OCI-LY7 (cell line): ENCODE results near the gene OGDH. TPM values are rescaled to one million over a fixed set of nuclear protein-coding genes. Genes with fewer than 3 reads are reported as not detected.
A peak's percentile ranks its signal among the peaks of the same experiment; 100 is the strongest.

Experiments
- BruUV-seq: library from RNA; stranded (reverse); fragments of 400-500 nt; replicated peaks from 2 replicates; lab custom pipeline; 2021; lab: Mats Ljungman, UMichigan
- CTCF ChIA-PET: fragments of 300-600 bp; sonication (Branson Sonifier 250); formaldehyde crosslinking; loops from one replicate; lab custom pipeline; 2022; ENCODE audit warnings: antibody characterized with exemption; ENCODE audit not compliant: unreplicated experiment; lab: Charles Lee
- POLR2A ChIA-PET: fragments of 300-600 bp; sonication (Branson Sonifier 250); formaldehyde crosslinking; loops from one replicate; lab custom pipeline; 2022; ENCODE audit warnings: antibody characterized with exemption; lab: Charles Lee
- DNase-seq: peaks from one replicate; pipeline ENCODE4 v3.0.0-alpha.2; 2015; ENCODE audit warnings: low spot score
- H2AFZ ChIP-seq: fragments of 200-600 bp; sonication (generic), shearing (Covaris generic); 2 replicates; pipeline ENCODE4 v1.6.1; 2014; ENCODE audit warnings: mild to moderate bottlenecking, antibody characterized with exemption, low read length, moderate library complexity
- H3K27ac ChIP-seq: fragments of 200-600 bp; sonication (generic); 2 replicates; pipeline ENCODE4 v1.5.1; 2014; ENCODE audit warnings: mixed run types, low read depth, mild to moderate bottlenecking, moderate library complexity, low read length, inconsistent platforms; ENCODE audit not compliant: poor library complexity, severe bottlenecking
- H3K36me3 ChIP-seq: fragments of 200-600 bp; sonication (generic); 2 replicates; pipeline ENCODE4 v1.6.1; 2014; ENCODE audit warnings: mild to moderate bottlenecking, antibody characterized with exemption, low read length, moderate library complexity, mixed read lengths; ENCODE audit not compliant: insufficient read depth
- H3K4me1 ChIP-seq: fragments of 200-600 bp; sonication (generic); 2 replicates; pipeline ENCODE4 v1.5.1; 2014; ENCODE audit warnings: mild to moderate bottlenecking, low read length; ENCODE audit not compliant: insufficient read depth, poor library complexity, severe bottlenecking
- H3K4me2 ChIP-seq: fragments of 200-600 bp; sonication (generic); 2 replicates; pipeline ENCODE4 v1.6.1; 2014; ENCODE audit warnings: mild to moderate bottlenecking, low read length
- H3K4me3 ChIP-seq: fragments of 200-600 bp; sonication (generic); 2 replicates; pipeline ENCODE4 v1.5.1; 2014; ENCODE audit warnings: mild to moderate bottlenecking, low read depth, low read length; ENCODE audit not compliant: poor library complexity, severe bottlenecking
- H3K79me2 ChIP-seq: fragments of 200-600 bp; sonication (generic); 2 replicates; pipeline ENCODE4 v1.6.1; 2016; ENCODE audit warnings: low read depth, mild to moderate bottlenecking, low read length, moderate library complexity, mixed read lengths; ENCODE audit not compliant: insufficient read depth
- H3K9me2 ChIP-seq: fragments of 200-600 bp; sonication (generic); 2 replicates; pipeline ENCODE4 v1.6.1; 2016; ENCODE audit warnings: mild to moderate bottlenecking, low read length, mixed read lengths; ENCODE audit not compliant: insufficient read depth
- H3K9me3 ChIP-seq: fragments of 200-600 bp; sonication (generic); 2 replicates; pipeline ENCODE4 v1.6.1; 2014; ENCODE audit warnings: mild to moderate bottlenecking, mixed run types, low read length, mixed read lengths
- H4K20me1 ChIP-seq: fragments of 200-600 bp; sonication (generic); 2 replicates; pipeline ENCODE4 v1.6.1; 2014; ENCODE audit warnings: mild to moderate bottlenecking, antibody characterized with exemption, low read length, moderate library complexity, mixed read lengths; ENCODE audit not compliant: insufficient read depth
- CTCF ChIP-seq: fragments of 200-600 bp; sonication (generic); conservative IDR thresholded peaks from 2 replicates; pipeline ENCODE4 v1.5.1; 2014; ENCODE audit warnings: mild to moderate bottlenecking, antibody characterized with exemption, low read length, moderate library complexity, mixed read lengths
- EZH2phosphoT487 ChIP-seq: fragments of 200-600 bp; sonication (generic); IDR thresholded peaks from 2 replicates; pipeline ENCODE4 v1.6.1; 2018; ENCODE audit warnings: low read depth, borderline replicate concordance, mild to moderate bottlenecking, mixed run types, antibody characterized with exemption, low read length, moderate library complexity, mixed read lengths
- intact Hi-C: fragments of 100-400 bp; cut with micrococcal nuclease; formaldehyde crosslinking; loops from one replicate; pipeline ENCODE4 v1.10.0; 2022; ENCODE audit not compliant: unreplicated experiment
- total RNA-seq, 2 experiments: library from RNA; depleted of rRNA in 1 of 2; stranded (reverse); fragments of >200 nt in 1 of 2; shearing (Covaris generic) in 1 of 2; gene quantifications; 2 replicates each; pipeline ENCODE4 v1.2.3, GENCODE V29; 2014 to 2022

Gene OGDH
- total RNA-seq, 2 experiments from 2014 or later: 47.6 to 70.9 TPM

GRCh38 chr7:44629829-44630522, 23.5 kb downstream of the OGDH start:
- H3K4me1 ChIP-seq: peaks cover 63% of the 10 kb centered on the region
- peaks cover 5% of the 10 kb centered on the region; the same call in 1 of the 2 replicates for H3K79me2 ChIP-seq
- H3K27ac ChIP-seq: peak overlapping the region; percentile 62
- no peaks in the 10 kb centered on the region for H4K20me1 ChIP-seq
- POLR2A ChIA-PET: interaction anchor here (0.8 to 2.7 kb wide), 5 partner anchors 8 to 23 kb away, joined by 3 to 12 read pairs (median 5); partner anchors contain the start of gene OGDH
- no peak overlapping the region for H3K4me3 ChIP-seq
- H2AFZ ChIP-seq: no peak overlapping the region
- CTCF ChIA-PET: interaction anchor here (0.6 to 1.2 kb wide), 3 partner anchors 21 to 221 kb away, joined by 3 read pairs; no protein-coding TSS in a partner anchor
- H3K9me2 ChIP-seq: no peaks in the 10 kb centered on the region
- intact Hi-C loops: no loop called here
- TF ChIP-seq CTCF (no peak), EZH2phosphoT487 (no peak)
- peaks cover 53% of the 10 kb centered on the region for H3K36me3 ChIP-seq
- DNase-seq: peak; percentile 69
- H3K4me2 ChIP-seq: peak overlapping the region; percentile 64
- no TSS peak for BruUV-seq
- H3K9me3 ChIP-seq: no peaks in the 10 kb centered on the region

- peak overlapping the region; percentile 62 for H3K27ac ChIP-seq
- no TSS peak for BruUV-seq
- TF ChIP-seq EZH2phosphoT487: no peak
- no peak for TF ChIP-seq CTCF
- H3K9me3 ChIP-seq: no peaks in the 10 kb centered on the region
- peak overlapping the region; percentile 64; the same call in 1 of the 2 replicates for H3K4me2 ChIP-seq
- peaks cover 63% of the 10 kb centered on the region for H3K4me1 ChIP-seq
- H3K9me2 ChIP-seq: no peaks in the 10 kb centered on the region
- H3K79me2 ChIP-seq: 0 out of 2 replicates have a peak, but pooled peaks cover 5% of the 10 kb centered on the region
- peaks cover 43% of the 10 kb centered on the region for H3K36me3 ChIP-seq
- H2AFZ ChIP-seq: no peak overlapping the region
- H3K4me3 ChIP-seq: no peak overlapping the region
- no peaks in the 10 kb centered on the region for H4K20me1 ChIP-seq
- POLR2A ChIA-PET: interaction anchor here (0.6 to 2.7 kb wide), 7 partner anchors 9 to 219 kb away, joined by 3 to 12 read pairs (median 5); partner anchors contain the start of genes OGDH and TMED4
- CTCF ChIA-PET: interaction anchor here (0.7 kb wide), 1 partner anchor 9 kb away, joined by 3 read pairs; no protein-coding TSS in a partner anchor
- no peak for DNase-seq
- intact Hi-C loops: no loop called here
Measured at GRCh38 chr7:44630792-44631457, 24.5 kb downstream of the OGDH start.
